Activated CD4-positive, alpha-beta T cell treated with anti-CD3 and anti-CD28 coated beads for 24 hours (primary cell): Measurements from ENCODE around the gene TFB1M.

Experiments used
- DNase-seq, 2 donors: peaks; one replicate each; pipeline ENCODE4 v3.0.0-alpha.2; 2020; ENCODE audit warnings: low read depth in 2 of 2

TFB1M gene

GRCh38 chr6:155297669-155298068, 16.6 kb downstream of the TFB1M start:
- no peak for DNase-seq

GRCh38 chr6:155292711-155293110, 21.6 kb downstream of the TFB1M start:
- no peak for DNase-seq

- no peak for DNase-seq
These were observed 23.0 kb downstream of the TFB1M start for GRCh38 chr6:155291291-155291690.

GRCh38 chr6:155290491-155290890, 23.8 kb downstream of the TFB1M start:
- DNase-seq: no peak

- DNase-seq: no peak
These were observed 26.5 kb downstream of the TFB1M start for GRCh38 chr6:155287762-155288161.

GRCh38 chr6:155284775-155285174, 29.5 kb downstream of the TFB1M start:
- DNase-seq: no peak

GRCh38 chr6:155278319-155279049, 35.8 kb downstream of the TFB1M start:
- DNase-seq: no peak

- DNase-seq: no peak
These were observed 37.6 kb downstream of the TFB1M start for GRCh38 chr6:155276638-155277037.

GRCh38 chr6:155275808-155276480, 38.3 kb downstream of the TFB1M start:
- no peak for DNase-seq

GRCh38 chr6:155274533-155274932, 39.8 kb downstream of the TFB1M start:
- no peak for DNase-seq

GRCh38 chr6:155274106-155274505, 40.2 kb downstream of the TFB1M start:
- DNase-seq: no peak

GRCh38 chr6:155273431-155273830, 40.9 kb downstream of the TFB1M start:
- no peak for DNase-seq

GRCh38 chr6:155272353-155273232, 41.7 kb downstream of the TFB1M start:
- no peak for DNase-seq

- no peak for DNase-seq
These were observed 43.1 kb downstream of the TFB1M start for GRCh38 chr6:155271145-155271544.

- DNase-seq: no peak
These were observed 43.7 kb downstream of the TFB1M start for GRCh38 chr6:155270561-155271091.

GRCh38 chr6:155269765-155270164, 44.5 kb downstream of the TFB1M start:
- DNase-seq: no peak

- peak in 1 of 2 donors; percentile 7 for DNase-seq
These were observed 46.0 kb downstream of the TFB1M start for GRCh38 chr6:155268088-155268867.

- no peak for DNase-seq
These were observed 46.9 kb downstream of the TFB1M start for GRCh38 chr6:155267411-155267810.

- no peak for DNase-seq
These were observed 48.3 kb downstream of the TFB1M start for GRCh38 chr6:155265843-155266535.

GRCh38 chr6:155264693-155265320, 49.5 kb downstream of the TFB1M start:
- DNase-seq: no peak
